GM13977 (cell line): Measurements from ENCODE around the gene VWA2.

ENCODE experiments used
- DNase-seq: peaks from one replicate; pipeline ENCODE4 v3.0.0; 2012; ENCODE audit warnings: low spot score
- in situ Hi-C: fragments of 300-500 bp; cut with MboI; formaldehyde crosslinking; loops from one replicate; pipeline ENCODE4 v1.12.0; 2022; ENCODE audit warnings: low sequenced_read_pairs, low pct_unique_long_range_greater_than_20kb, mixed read lengths, inconsistent platforms; ENCODE audit not compliant: unreplicated experiment
- TF ChIP-seq, protein P1 (sequence below): IDR thresholded peaks from 2 replicates; pipeline ENCODE4 v1.5.1; 2012; ENCODE audit warnings: mild to moderate bottlenecking, control low read depth; ENCODE audit not compliant: insufficient read depth; ENCODE audit errors: extremely low read depth, missing control alignments

Gene VWA2

DNA sequence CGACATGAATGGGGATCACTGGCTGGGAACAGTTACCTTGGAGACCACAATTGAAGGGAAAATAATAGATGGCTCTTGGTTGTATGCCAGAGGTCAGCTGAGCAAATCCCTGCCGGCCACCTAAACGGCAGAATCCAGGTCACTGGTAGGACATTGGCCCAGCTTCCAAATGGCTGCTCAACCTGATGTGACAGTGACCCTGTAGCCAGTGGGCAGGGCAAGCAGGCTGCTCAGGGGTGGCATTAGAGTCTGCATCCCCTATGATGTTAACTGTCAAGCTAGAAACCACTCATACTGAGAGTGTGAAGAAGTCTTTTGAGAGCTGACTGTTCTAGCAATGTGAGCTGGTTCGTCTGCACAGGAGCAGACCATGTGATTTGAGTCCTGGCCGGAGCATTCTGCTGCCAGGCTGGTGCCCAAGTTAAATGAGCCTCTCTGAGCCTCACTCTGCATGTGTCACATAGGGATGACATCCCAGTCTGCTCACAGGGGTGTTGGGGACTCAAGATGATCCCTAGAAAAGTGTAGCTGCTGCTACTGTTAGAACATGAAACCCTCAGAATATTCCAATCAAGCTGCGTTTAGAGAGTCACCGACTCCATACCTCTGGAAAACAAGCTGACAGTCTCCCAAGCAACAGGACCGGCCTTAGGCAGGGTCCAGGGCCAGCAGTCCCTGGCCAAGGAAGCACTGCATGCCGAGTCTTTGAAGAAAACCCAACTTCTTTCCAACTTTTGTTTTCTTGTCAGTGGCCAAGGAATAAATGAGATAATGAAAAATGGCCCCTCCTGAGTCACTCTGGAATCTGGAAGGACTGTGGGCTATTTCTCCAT is 69.7 kb downstream of the VWA2 start:
- in situ Hi-C loops: loop anchor here (10.0 kb wide), 1 partner anchor 156 kb away; no protein-coding TSS in a partner anchor
- DNase-seq: peak; percentile 61
- TF ChIP-seq, protein P1, sequence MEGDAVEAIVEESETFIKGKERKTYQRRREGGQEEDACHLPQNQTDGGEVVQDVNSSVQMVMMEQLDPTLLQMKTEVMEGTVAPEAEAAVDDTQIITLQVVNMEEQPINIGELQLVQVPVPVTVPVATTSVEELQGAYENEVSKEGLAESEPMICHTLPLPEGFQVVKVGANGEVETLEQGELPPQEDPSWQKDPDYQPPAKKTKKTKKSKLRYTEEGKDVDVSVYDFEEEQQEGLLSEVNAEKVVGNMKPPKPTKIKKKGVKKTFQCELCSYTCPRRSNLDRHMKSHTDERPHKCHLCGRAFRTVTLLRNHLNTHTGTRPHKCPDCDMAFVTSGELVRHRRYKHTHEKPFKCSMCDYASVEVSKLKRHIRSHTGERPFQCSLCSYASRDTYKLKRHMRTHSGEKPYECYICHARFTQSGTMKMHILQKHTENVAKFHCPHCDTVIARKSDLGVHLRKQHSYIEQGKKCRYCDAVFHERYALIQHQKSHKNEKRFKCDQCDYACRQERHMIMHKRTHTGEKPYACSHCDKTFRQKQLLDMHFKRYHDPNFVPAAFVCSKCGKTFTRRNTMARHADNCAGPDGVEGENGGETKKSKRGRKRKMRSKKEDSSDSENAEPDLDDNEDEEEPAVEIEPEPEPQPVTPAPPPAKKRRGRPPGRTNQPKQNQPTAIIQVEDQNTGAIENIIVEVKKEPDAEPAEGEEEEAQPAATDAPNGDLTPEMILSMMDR: no peak

DNA sequence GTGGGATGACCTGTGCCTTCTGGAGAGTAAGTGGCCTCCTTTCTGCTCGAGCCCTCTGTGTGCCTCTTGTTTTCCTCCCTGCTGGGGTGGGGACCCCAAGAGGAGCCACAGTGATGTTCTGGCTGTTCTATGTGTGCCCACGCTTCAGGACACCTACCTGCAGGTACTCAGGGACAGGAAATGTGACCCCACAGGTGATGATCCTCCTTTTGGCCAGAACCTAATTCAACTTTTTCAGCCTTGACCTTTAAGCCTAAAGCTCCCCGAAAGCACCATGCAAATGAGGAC is 70.3 kb downstream of the VWA2 start:
- in situ Hi-C loops: loop anchor here (10.0 kb wide), 1 partner anchor 155 kb away; no protein-coding TSS in a partner anchor
- no peak for DNase-seq
- TF ChIP-seq, protein P1: no peak

DNA sequence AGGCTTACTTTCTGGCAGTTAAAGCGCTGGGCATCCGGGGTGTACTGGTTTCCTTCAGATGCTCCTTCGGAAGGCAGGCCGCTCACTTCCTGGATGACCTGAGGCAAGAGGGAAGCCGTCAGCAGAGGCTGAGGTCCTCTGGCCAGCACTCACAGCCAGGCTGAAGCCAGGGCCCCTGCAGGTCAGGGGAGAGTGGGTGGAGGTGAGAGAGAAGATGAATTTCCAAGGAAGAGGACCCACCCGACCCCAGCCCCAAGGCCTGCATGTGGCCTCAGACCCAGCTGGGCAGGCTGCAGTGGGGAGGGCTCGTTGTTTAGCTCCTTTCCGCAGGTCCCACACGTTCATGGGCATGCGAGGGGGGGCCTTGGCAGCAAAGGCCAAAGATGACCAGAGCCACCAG is 71.3 kb downstream of the VWA2 start:
- no peak for DNase-seq
- in situ Hi-C loops: no loop called here
- TF ChIP-seq, protein P1: no peak

DNA sequence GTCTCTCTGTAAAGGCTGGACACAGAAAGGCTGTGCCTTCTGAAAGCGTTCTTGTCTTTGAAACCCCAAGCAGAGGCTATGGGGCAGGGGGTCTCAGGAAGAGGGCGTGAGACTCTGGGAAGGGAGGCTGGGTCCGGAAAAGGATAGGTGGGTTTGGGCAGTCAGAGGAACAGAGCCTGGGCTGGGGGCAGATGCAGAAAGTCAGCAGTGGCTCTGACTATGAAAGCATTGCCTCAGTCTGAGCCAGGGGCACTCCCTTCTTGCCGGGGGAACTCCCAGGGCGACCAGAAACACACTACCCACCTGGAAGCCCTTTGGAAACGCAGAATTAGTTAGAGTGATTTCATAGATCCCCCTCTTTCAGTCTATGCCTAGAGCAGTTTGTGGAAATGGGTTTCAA is 72.0 kb downstream of the VWA2 start:
- in situ Hi-C loops: no loop called here
- no peak for DNase-seq
- TF ChIP-seq, protein P1: no peak

DNA sequence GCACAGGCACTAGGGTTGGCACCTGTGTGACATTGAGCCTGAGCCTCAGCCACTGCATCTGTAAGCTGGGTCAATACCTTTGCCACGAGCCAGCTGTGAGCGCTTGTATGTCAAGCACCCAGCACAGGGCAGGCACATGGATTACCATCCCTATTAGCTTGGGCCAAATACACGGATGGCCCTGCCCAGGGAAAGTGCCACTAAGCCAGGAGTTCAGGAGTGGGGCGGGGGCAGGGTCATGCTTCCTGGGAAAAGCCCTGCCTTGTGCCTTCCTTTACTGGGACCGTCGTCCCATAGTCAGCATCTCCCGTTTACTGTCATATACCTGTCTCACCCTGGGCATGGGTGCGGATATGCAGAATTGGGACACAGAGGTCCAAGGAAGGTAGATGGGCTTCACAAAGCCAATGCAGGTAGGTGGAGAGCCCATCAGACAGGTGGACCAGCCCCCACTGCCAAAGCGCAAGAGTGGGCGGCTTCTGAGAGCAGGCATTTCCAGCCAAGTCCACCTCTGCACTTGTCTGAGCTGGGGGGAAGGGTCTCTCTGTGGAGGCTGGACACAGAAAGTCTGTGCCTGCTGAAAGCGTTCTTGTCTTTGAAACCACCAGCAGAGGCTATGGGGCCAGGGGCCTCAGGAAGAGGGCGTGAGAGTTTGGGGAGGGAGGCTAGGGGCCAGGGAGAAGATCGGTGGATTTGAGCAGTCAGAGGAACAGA is 72.6 kb downstream of the VWA2 start:
- TF ChIP-seq, protein P1: no peak
- in situ Hi-C loops: no loop called here
- DNase-seq: no peak

DNA sequence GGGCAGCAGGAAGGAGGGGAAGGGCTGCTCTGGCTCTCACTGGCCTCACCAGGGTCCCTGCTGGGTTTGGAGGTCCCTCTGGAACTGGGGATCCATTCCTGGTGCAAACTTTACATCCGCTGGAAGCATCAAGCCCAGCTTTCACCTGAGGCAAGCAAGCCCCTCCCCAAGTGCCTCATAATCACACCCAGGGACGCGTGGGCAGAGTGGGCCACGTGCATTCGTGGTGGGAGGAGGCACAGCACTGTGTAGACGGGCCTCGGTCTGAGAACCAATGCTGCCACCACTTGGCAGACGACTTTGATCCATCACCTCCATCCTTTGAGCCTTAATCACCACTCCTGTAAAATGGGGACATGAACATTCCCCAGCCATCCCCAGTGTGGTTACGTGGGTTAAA is 74.1 kb downstream of the VWA2 start:
- TF ChIP-seq, protein P1: no peak
- no peak for DNase-seq
- in situ Hi-C loops: no loop called here
